NCI-H748 treated with DMSO at 0.1 percent for 48 hours (cell line): ENCODE measurements around the gene SRP72.
"Not testable (repeated sequence)": the region's sequence is repeated elsewhere in the genome, so short reads cannot be mapped to it uniquely, and the experiment has no call there.

Source experiments
- DNase-seq: peaks from one replicate; lab custom pipeline; 2025; lab: John Stamatoyannopoulos, UW

Gene SRP72

GRCh38 chr4:56467284-56468096, at the start of gene SRP72:
SRP72 (plus strand) TSS chr4:56467617; CDS start chr4:56467636, 19 bp downstream.
- DNase-seq, result peak; percentile 78

GRCh38 chr4:56424176-56424575, 43.2 kb upstream of the SRP72 start:
- no peak for DNase-seq

GRCh38 chr4:56424697-56425514, 42.5 kb upstream of the SRP72 start:
- DNase-seq, result no peak

DNA sequence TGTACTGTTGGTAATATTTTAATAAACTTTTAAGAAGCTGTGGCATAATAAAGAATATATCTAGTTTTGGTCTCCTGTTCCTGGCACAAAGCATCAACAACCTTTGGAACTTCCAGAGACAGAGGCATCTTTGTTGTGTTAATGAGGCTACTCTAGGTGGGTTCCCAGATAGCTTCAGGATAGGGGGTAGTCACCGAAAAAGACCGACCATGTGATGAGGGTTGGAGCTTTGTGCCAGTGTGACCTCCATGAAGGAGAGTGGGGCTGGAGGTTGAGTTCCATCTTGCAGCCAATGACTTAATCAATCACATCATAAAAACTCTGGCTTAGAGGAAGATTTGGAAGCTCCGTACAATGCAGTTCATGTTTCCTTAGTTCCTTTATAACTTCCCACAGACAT, 41.9 kb upstream of the SRP72 start:
- no peak for DNase-seq

- no peak for DNase-seq
Measured at GRCh38 chr4:56426273-56426672, 41.1 kb upstream of the SRP72 start.

DNA sequence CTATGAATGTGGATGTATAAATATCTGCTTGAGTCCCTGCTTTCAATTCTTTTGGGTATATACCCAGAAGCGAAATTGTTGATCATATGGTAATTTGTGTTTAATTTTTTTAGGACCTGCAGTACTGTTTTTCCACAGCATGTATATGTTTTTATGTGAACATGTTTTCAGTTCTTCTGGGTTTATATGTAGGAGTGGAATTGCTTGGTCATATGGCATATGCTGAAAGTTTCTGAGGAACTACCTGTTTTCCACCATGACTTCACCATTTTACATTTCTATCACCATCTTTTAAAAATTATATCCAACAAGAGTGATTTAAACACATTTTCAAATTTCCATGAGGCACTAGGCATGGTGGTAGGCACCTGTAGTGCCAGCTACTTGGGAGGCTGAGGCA, 40.2 kb upstream of the SRP72 start:
- DNase-seq, result no peak

DNA sequence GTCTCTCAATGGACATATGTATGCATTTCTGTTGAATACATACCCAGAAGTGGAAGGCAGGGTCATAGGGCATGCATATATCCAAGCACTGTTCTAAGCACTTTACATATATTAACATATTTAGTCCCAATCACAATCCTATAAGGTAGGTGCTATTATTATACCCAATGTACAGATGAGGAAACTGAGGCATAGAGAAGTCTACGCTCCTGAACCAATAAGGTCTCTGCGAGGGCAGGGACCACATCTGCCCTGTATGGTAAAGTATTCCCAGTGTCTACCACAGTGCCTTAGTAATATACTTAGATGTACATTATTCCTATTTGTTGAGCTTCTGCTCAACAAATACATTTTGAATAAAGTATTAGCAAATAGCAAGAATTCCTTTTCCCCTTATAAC, 37.2 kb upstream of the SRP72 start:
- no peak for DNase-seq

DNA sequence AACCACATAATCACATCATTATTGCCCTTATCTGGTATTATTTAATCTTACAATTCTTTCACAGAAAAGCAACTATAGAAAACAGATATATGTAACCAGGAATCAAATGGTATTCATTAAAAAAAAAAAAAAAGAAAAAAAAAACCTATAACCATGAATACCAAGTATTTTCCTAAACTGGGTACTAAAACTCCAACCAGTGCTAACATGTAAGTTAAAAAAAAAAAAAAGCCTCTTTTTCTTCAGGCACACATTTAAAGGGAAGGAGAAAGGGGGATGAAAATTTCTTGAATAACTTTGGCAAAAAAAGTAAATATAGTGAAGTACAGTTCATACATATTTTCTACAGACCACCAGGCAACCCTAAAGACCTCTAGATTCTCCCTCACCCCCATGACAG, 34.1 kb upstream of the SRP72 start:
- no peak for DNase-seq

- no peak for DNase-seq
Measured at GRCh38 chr4:56434599-56435139, 32.7 kb upstream of the SRP72 start.

GRCh38 chr4:56435140-56435926, 32.1 kb upstream of the SRP72 start, which contains the start of gene PPAT:
PPAT (minus strand) TSS chr4:56435615; CDS start chr4:56435477, 138 bp downstream.
- peak; percentile 87 for DNase-seq

- DNase-seq, result no peak
Measured at GRCh38 chr4:56438766-56439165, 28.7 kb upstream of the SRP72 start.

DNA sequence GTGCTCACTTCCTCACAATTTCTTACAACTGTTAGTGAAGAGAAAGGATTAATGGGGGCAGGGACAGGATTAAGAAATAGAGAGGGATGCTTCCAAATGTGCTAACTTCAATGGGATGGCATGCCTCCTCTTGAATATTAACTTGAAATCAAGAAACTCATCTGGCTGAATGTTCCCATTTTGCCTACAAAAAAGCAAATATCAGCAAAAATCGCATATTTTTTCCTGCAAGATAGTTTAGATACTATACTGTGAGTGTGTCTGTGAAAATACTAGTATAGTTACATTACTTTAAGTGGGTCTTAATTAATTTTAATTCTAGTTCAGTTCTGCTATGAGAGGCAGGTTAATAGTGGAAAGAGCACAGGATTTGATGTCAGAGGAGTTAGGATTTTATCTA, 26.4 kb upstream of the SRP72 start:
- no peak for DNase-seq

DNA sequence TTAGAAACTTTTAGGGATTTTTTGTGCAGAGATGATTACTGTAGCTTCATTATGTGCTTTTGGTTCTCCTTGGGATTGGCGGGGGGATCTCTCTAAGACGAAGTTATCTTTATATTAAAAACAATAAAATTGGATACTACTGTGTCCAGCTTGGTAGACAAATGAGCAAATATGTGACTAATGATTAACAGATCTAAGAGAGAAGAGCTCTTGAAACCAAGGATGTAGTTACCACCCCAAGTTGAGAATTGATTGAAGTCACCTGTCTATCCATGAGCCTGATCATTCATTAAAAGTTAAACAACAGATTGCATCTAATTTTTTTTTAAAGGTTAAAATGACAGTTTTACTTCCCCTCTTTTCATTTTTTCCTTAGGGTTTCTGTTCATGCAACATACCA, 22.7 kb upstream of the SRP72 start:
- DNase-seq, result no peak

- DNase-seq, result no peak
Measured at GRCh38 chr4:56445699-56446098, 21.7 kb upstream of the SRP72 start.

DNA sequence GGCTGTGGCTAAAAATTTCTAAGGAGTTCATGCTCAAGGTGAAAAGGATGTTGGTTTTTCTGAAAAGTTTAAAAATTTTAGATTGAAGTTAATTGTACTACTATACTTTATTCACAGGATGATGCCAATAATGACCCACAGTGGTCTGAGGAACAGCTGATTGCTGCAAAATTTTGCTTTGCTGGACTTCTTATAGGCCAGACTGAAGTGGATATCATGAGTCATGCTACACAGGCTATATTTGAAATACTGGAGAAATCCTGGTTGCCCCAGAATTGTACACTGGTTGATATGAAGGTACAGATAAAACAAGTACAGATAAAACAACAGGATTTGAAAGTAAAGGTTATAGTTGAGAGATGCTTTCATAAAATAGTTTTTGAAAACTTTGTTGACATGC, 19.1 kb upstream of the SRP72 start:
- DNase-seq, result no peak

- DNase-seq, result not testable (repeated sequence)
Measured at GRCh38 chr4:56449475-56449874, 17.9 kb upstream of the SRP72 start.

DNA sequence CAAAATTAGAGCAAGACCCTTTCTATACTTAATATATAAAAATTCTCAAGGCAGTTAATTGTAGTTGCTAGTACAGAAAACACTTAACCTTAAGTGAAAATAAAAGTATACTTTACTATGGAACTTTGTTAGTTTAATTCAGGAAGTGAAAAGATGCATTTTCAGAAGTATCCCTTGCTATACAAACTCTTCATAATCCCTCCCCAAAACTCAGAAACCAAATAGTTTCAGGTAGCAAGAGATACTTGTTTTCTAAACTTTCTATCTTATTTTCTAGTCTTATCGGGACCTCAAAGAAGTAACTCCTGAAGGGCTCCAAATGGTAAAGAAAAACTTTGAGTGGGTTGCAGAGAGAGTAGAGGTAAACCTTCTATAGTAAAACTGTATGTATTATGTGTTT, 17.1 kb upstream of the SRP72 start:
- DNase-seq, result no peak

- no peak for DNase-seq
Measured at GRCh38 chr4:56460085-56460484, 7.3 kb upstream of the SRP72 start.

GRCh38 chr4:56462157-56462556, 5.3 kb upstream of the SRP72 start:
- DNase-seq, result no peak

DNA sequence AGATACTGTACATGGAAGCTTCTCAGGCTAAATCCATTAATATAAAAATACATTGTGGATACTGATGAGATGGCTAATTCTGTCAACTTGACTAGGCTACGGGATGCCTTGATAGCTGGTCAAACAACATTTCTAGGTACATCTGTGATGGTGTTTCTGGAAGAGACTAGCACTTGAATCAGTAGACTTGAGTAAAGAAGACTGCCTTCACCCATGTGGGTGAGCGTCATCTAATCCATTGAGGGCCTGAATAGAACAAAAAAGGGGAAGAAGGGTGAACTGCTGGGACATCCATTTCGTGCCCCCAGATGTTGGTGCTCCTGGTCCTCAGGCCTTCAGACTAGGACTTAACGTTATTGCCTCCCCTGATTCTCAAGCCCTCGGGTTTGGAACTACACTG, 3.7 kb upstream of the SRP72 start:
- no peak for DNase-seq

DNA sequence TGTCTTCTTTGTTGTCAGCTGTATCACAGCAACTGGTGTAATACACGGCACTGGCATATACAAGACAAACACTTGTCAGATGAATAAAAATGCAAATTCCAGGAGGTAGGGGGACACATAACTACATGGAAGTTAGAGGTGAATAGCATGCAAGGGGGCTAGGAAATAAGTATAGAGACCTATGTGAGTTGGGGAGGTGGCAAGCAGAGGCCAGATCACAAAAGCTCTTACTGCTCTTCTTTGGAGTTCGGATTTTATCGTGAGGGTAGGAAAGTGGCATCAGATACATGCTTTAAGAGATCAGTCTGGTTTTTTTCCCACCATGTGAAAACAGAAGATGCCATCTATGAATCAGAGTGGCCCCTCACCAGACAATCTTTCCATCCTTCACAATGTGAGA, 2.8 kb upstream of the SRP72 start:
- no peak for DNase-seq
